Stomach (tissue), 4 donors: ENCODE data around the gene EMILIN1.

Experiments used
- CTCF ChIP-seq, 7 experiments: fragments of 450-650 bp in 4 of 7; fragments of 200-600 bp in 3 of 7; sonication (generic) in 3 of 7; IDR thresholded peaks; one replicate each; pipeline ENCODE4 v1.5.1; 2016 to 2019; ENCODE audit warnings: antibody characterized with exemption in 7 of 7, control low read depth in 2 of 7, mild to moderate bottlenecking in 1 of 7
- EP300 ChIP-seq: sonication (generic); formaldehyde crosslinking; IDR thresholded peaks from one replicate; pipeline ENCODE4 v1.6.1; 2017; ENCODE audit warnings: antibody characterized with exemption
- POLR2A ChIP-seq, 4 donors: fragments of 450-650 bp; IDR thresholded peaks; one replicate each; pipeline ENCODE4 v1.6.1; 2016; ENCODE audit warnings: antibody characterized with exemption in 4 of 4, control low read depth in 2 of 4, mild to moderate bottlenecking in 1 of 4, moderate library complexity in 1 of 4

GRCh38 chr2:27065128-27065527 lies 13.3 kb upstream of the EMILIN1 start:
- no peak for TF ChIP-seq POLR2A (IDR thresholded peaks at IDR 0.05)
- no peak for TF ChIP-seq CTCF (IDR thresholded peaks at IDR 0.05)
- no peak for TF ChIP-seq EP300
